Measurements from ENCODE around the gene MOV10L1.

GRCh38 chr22:50138041-50138440, 48.2 kb downstream of the MOV10L1 start:
- TF ChIP-seq EZH2 (IDR thresholded peaks at IDR 0.05; ENCODE audit: borderline replicate concordance, low read length) (no peak), CTCF (IDR thresholded peaks at IDR 0.05; ENCODE audit: low read length) (no peak)
